Ovary (tissue), 3 donors: ENCODE measurements around the gene ERP27.

ENCODE experiments used
- CTCF ChIP-seq, 3 donors: fragments of 450-650 bp in 2 of 3; fragments of 200-600 bp in 1 of 3; IDR thresholded peaks; one replicate each; pipeline versions ENCODE4 v1.5.1 to v1.8.0; 2016 to 2022; ENCODE audit warnings: antibody characterized with exemption in 3 of 3, mild to moderate bottlenecking in 1 of 3
- EP300 ChIP-seq: sonication (generic); formaldehyde crosslinking; IDR thresholded peaks from one replicate; pipeline ENCODE4 v1.6.1; 2017; ENCODE audit warnings: antibody characterized with exemption
- donor health status: DM: no; HTN: no; CAD: no.

GRCh38 chr12:14970473-14970872 is 32.1 kb upstream of the ERP27 start:
- TF ChIP-seq CTCF (IDR thresholded peaks at IDR 0.05): no peak
- no peak for TF ChIP-seq EP300
